Heart left ventricle (tissue), 13 donors: ENCODE results near the gene GNS.

Experiments
- CTCF ChIP-seq, 12 donors: fragments of 200-600 bp; sonication (generic) in 4 of 12; IDR thresholded peaks; one replicate each; pipeline versions ENCODE4 v1.5.0 to v1.8.0; 2018 to 2022; ENCODE audit warnings: antibody characterized with exemption in 12 of 12, mild to moderate bottlenecking in 5 of 12
- POLR2A ChIP-seq, 2 donors: fragments of 450-650 bp; IDR thresholded peaks; one replicate each; pipeline ENCODE4 v1.6.1; 2017; ENCODE audit warnings: antibody characterized with exemption in 2 of 2, mild to moderate bottlenecking in 2 of 2, moderate library complexity in 2 of 2
- donor health status: ischemic (EF 13 %, LVEDD 7.1; RV severe dilation, severe dysfunction).
- donor health status: DM: no; HTN: yes; CAD: no.
- donor health status: DM: no; HTN: no; CAD: no.
- donor health status: ischemic (EF 25% LVEDD 6.9; RV normal size, moderate dysfunction).
- donor health status: ischemic (EF 25% LVEDD 5.7; RV mildly dilated, moderate dysfunction).
- donor health status: ischemic (EF 35%, LVEDD 5.7; RV mildly dilated, moderate dysfunction).
- donor health status: nonischemic (EF 11% LVEDD 7.7; RV severe dilation, severe dysfunction).
- donor health status: DM: yes; HTN: yes; CAD: no.
- donor health status: PGD.
- donor health status: ischemic (EF 29% LVEDD 5.4; RV normal size, mild dysfunction).
- donor health status: nonischemic (EF 23%, LVEDD 6.1; RV moderate dilation, normal function).

- TF ChIP-seq CTCF (IDR thresholded peaks at IDR 0.05) (no peak), POLR2A (IDR thresholded peaks at IDR 0.05) (no peak)
These were observed 23.8 kb downstream of the GNS start for GRCh38 chr12:64735442-64735841.
